HepG2 (cell line): Measurements from ENCODE around the gene ASF1B. TPM values are rescaled to one million over a fixed set of nuclear protein-coding genes. Genes with fewer than 3 reads are reported as not detected.

Experiments used
- ASH2L ChIP-seq: fragments of 300-600, 200-600 bp; sonication (generic); IDR thresholded peaks from 2 replicates; pipeline ENCODE4 v1.7.0; 2017; ENCODE audit warnings: low read depth, mild to moderate bottlenecking, moderate library complexity, mixed read lengths, low read length; ENCODE audit not compliant: insufficient read length
- ATF2 ChIP-seq: sonication (generic); formaldehyde crosslinking; IDR thresholded peaks from 2 replicates; pipeline ENCODE4 v1.4.0; 2020; ENCODE audit warnings: missing genetic modification reagents
- HNRNPLL ChIP-seq: fragments of 200-400 bp; formaldehyde crosslinking; IDR thresholded peaks from 2 replicates; pipeline ENCODE4 v1.6.1; 2017; ENCODE audit warnings: mild to moderate bottlenecking, low read depth, low read length; ENCODE audit not compliant: poor library complexity, severe bottlenecking
- KDM2A ChIP-seq: sonication (generic); formaldehyde crosslinking; IDR thresholded peaks from 2 replicates; pipeline ENCODE4 v1.4.0; 2020; ENCODE audit warnings: low read depth, missing genetic modification reagents, borderline replicate concordance
- MED1 ChIP-seq: sonication (generic); formaldehyde crosslinking; IDR thresholded peaks from 2 replicates; pipeline ENCODE4 v1.4.0; 2020; ENCODE audit warnings: missing genetic modification reagents
- PRMT3 ChIP-seq: sonication (generic); formaldehyde crosslinking; IDR thresholded peaks from 2 replicates; pipeline ENCODE4 v1.8.1; 2022; ENCODE audit warnings: low read depth, mild to moderate bottlenecking, moderate library complexity, missing genetic modification reagents, borderline replicate concordance
- SNAPC4 ChIP-seq: sonication (generic); formaldehyde crosslinking; IDR thresholded peaks from 2 replicates; pipeline ENCODE4 v1.4.0; 2020; ENCODE audit warnings: mild to moderate bottlenecking, missing genetic modification reagents
- SYNCRIP ChIP-seq: fragments of 200-400 bp; formaldehyde crosslinking; IDR thresholded peaks from 2 replicates; pipeline ENCODE4 v1.6.1; 2018; ENCODE audit warnings: mild to moderate bottlenecking, low read depth, low read length; ENCODE audit not compliant: insufficient read depth
- TFAP4 ChIP-seq: sonication (generic); IDR thresholded peaks from 2 replicates; pipeline ENCODE4 v1.6.1; 2016; ENCODE audit warnings: low read depth, borderline replicate concordance
- UBTF ChIP-seq: sonication (generic); formaldehyde crosslinking; IDR thresholded peaks from 2 replicates; pipeline ENCODE4 v1.4.0; 2020; ENCODE audit warnings: mild to moderate bottlenecking, missing genetic modification reagents
- ZBTB44 ChIP-seq: sonication (generic); formaldehyde crosslinking; IDR thresholded peaks from 2 replicates; pipeline ENCODE4 v1.4.0; 2020; ENCODE audit warnings: missing genetic modification reagents
- ZNF253 ChIP-seq: sonication (generic); formaldehyde crosslinking; IDR thresholded peaks from 2 replicates; pipeline ENCODE4 v1.8.0; 2022; ENCODE audit warnings: mild to moderate bottlenecking, missing genetic modification reagents, borderline replicate concordance
- ZNF33B ChIP-seq: sonication (generic); formaldehyde crosslinking; IDR thresholded peaks from 2 replicates; pipeline ENCODE4 v1.5.1; 2020; ENCODE audit warnings: mild to moderate bottlenecking, missing genetic modification reagents
- ZNF441 ChIP-seq: sonication (generic); formaldehyde crosslinking; IDR thresholded peaks from 2 replicates; pipeline ENCODE4 v1.7.0; 2021; ENCODE audit warnings: missing genetic modification reagents, borderline replicate concordance
- ZNF580 ChIP-seq: IDR thresholded peaks from 2 replicates; pipeline ENCODE4 v1.6.1; 2016; ENCODE audit warnings: low read depth, borderline replicate concordance
- polyA plus RNA-seq, 8 experiments: library from polyadenylated mRNA; depleted of rRNA in 3 of 8; stranded (reverse) in 7 of 8; unstranded in 1 of 8; fragments of >200 nt; fragmentation: Illumina TruSeq in 4 of 8; extraction: Trizol in 4 of 8; gene quantifications; 2 replicates each; pipeline versions ENCODE4 v1.2.1 to v1.2.3, GENCODE V29; 2011 to 2016; ENCODE audit warnings: low read depth in 4 of 8, missing spikeins in 1 of 8, mixed read lengths in 1 of 8; ENCODE audit not compliant: insufficient read depth in 1 of 8
- total RNA-seq, 5 experiments: library from RNA; depleted of rRNA; stranded (reverse); fragments of >200 nt; fragmentation: Illumina TruSeq; extraction: Trizol; gene quantifications; 2 replicates each; pipeline ENCODE4 v1.2.3, GENCODE V29; 2016; ENCODE audit warnings: low read depth in 1 of 5

ASF1B gene
- total and polyA plus RNA-seq, 2 of the 13 experiments (the other 11 are each of a cell fraction or from before 2014, with no cell fraction given), result 18.2 to 24.8 TPM

- TF ChIP-seq ZNF441 (CRISPR knock-in tag) (0 out of 2 replicates have a peak, but pooled peaks have one; percentile 6), HNRNPLL (peak; percentile 67), ZNF33B (0 out of 2 replicates have a peak, but pooled peaks have one; percentile 19), SNAPC4 (CRISPR knock-in tag) (no peak), MED1 (CRISPR knock-in tag) (0 out of 2 replicates have a peak, but pooled peaks have one; percentile 7), TFAP4 (peak; percentile 86), ASH2L (peak; percentile 19), KDM2A (no peak), ZNF253 (CRISPR knock-in tag) (no peak), ATF2 (CRISPR knock-in tag) (no peak), UBTF (CRISPR knock-in tag) (peak; percentile 5; the same call in 1 of the 2 replicates), ZBTB44 (CRISPR knock-in tag) (no peak), ZNF580 (no peak), SYNCRIP (no peak), PRMT3 (CRISPR knock-in tag) (no peak)
These were observed 62.2 kb downstream of the ASF1B start (continued) for GRCh38 chr19:14073925-14074838.
